H9 (cell line): ENCODE measurements around the gene DNAH1. TPM values are rescaled to one million over a fixed set of nuclear protein-coding genes. Genes with fewer than 3 reads are reported as not detected.

Experiments
- DNase-seq: peaks from one replicate; pipeline ENCODE4 v3.0.0-alpha.2; 2017
- H2AFZ ChIP-seq: one replicate; pipeline ENCODE4 v1.6.1; 2013; ENCODE audit warnings: mild to moderate bottlenecking, low read length, control low read depth, moderate library complexity
- H2AK5ac ChIP-seq: 2 replicates; pipeline ENCODE4 v1.6.1; 2013; ENCODE audit warnings: low read length, control low read depth, mixed read lengths; ENCODE audit not compliant: insufficient read length
- H2BK120ac ChIP-seq: one replicate; pipeline ENCODE4 v1.6.1; 2013; ENCODE audit warnings: low read depth, mild to moderate bottlenecking, low read length, control low read depth, inconsistent platforms; ENCODE audit not compliant: poor library complexity, severe bottlenecking
- H2BK12ac ChIP-seq: 2 replicates; pipeline ENCODE4 v1.6.1; 2013; ENCODE audit warnings: low read length, control low read depth, mixed read lengths, low read depth; ENCODE audit not compliant: insufficient read length
- H2BK15ac ChIP-seq: 2 replicates; pipeline ENCODE4 v1.6.1; 2013; ENCODE audit warnings: low read depth, low read length, control low read depth
- H2BK20ac ChIP-seq: one replicate; pipeline ENCODE4 v1.6.1; 2013; ENCODE audit warnings: low read depth, mild to moderate bottlenecking, low read length, control low read depth, inconsistent platforms; ENCODE audit not compliant: poor library complexity, severe bottlenecking
- H2BK5ac ChIP-seq: 2 replicates; pipeline ENCODE4 v1.6.1; 2013; ENCODE audit warnings: low read length, control low read depth, mixed read lengths; ENCODE audit not compliant: insufficient read length
- H3K14ac ChIP-seq: 2 replicates; pipeline ENCODE4 v1.6.1; 2013; ENCODE audit warnings: low read length, control low read depth; ENCODE audit not compliant: insufficient read depth
- H3K18ac ChIP-seq: 2 replicates; pipeline ENCODE4 v1.6.1; 2013; ENCODE audit warnings: low read depth, mild to moderate bottlenecking, mixed read lengths, low read length, control low read depth; ENCODE audit not compliant: insufficient read length
- H3K23ac ChIP-seq: 2 replicates; pipeline ENCODE4 v1.6.1; 2013; ENCODE audit warnings: low read length, control low read depth, mixed read lengths, low read depth; ENCODE audit not compliant: insufficient read length
- H3K23me2 ChIP-seq: 2 replicates; pipeline ENCODE4 v1.6.1; 2013; ENCODE audit warnings: low read depth, mild to moderate bottlenecking, mixed read lengths, low read length, control low read depth; ENCODE audit not compliant: insufficient read length, poor library complexity, severe bottlenecking
- H3K27ac ChIP-seq: 2 replicates; pipeline ENCODE4 v1.5.1; 2013; ENCODE audit warnings: low read length, control low read depth, mixed read lengths, low read depth; ENCODE audit not compliant: insufficient read length
- H3K27me3 ChIP-seq: 2 replicates; pipeline ENCODE4 v1.6.1; 2013; ENCODE audit warnings: low read length, control low read depth, inconsistent platforms; ENCODE audit not compliant: insufficient read depth
- H3K4ac ChIP-seq: 2 replicates; pipeline ENCODE4 v1.6.1; 2013; ENCODE audit warnings: low read depth, mild to moderate bottlenecking, control low read depth, inconsistent platforms, low read length, moderate library complexity
- H3K4me1 ChIP-seq: 2 replicates; pipeline ENCODE4 v1.6.1; 2013; ENCODE audit warnings: low read length, control low read depth, inconsistent platforms; ENCODE audit not compliant: insufficient read depth
- H3K4me2 ChIP-seq: 2 replicates; pipeline ENCODE4 v1.6.1; 2013; ENCODE audit warnings: low read length, control low read depth, mixed read lengths; ENCODE audit not compliant: insufficient read length, insufficient read depth
- H3K56ac ChIP-seq: 2 replicates; pipeline ENCODE4 v1.6.1; 2013; ENCODE audit warnings: low read depth, mild to moderate bottlenecking, mixed read lengths, low read length, control low read depth; ENCODE audit not compliant: insufficient read length
- H3K79me1 ChIP-seq: 2 replicates; pipeline ENCODE4 v1.6.1; 2013; ENCODE audit warnings: low read depth, mild to moderate bottlenecking, moderate library complexity, low read length, control low read depth, inconsistent platforms; ENCODE audit not compliant: insufficient read depth, poor library complexity, severe bottlenecking
- H3K79me2 ChIP-seq: 2 replicates; pipeline ENCODE4 v1.6.1; 2013; ENCODE audit warnings: low read length, control low read depth, inconsistent platforms; ENCODE audit not compliant: insufficient read depth
- H3K9ac ChIP-seq: 2 replicates; pipeline ENCODE4 v1.6.1; 2013; ENCODE audit warnings: low read length, control low read depth, mixed read lengths; ENCODE audit not compliant: insufficient read length; ENCODE audit errors: extremely low read depth
- H3K9me3 ChIP-seq: one replicate; pipeline ENCODE4 v1.6.1; 2013; ENCODE audit warnings: low read depth, low read length, inconsistent platforms; ENCODE audit not compliant: control insufficient read depth
- H3T11ph ChIP-seq: one replicate; pipeline ENCODE4 v1.6.1; 2013; ENCODE audit warnings: mild to moderate bottlenecking, low read length, control low read depth, inconsistent platforms
- H4K20me1 ChIP-seq: one replicate; pipeline ENCODE4 v1.6.1; 2013; ENCODE audit not compliant: control insufficient read depth, insufficient read length, insufficient read depth
- H4K5ac ChIP-seq: 2 replicates; pipeline ENCODE4 v1.6.1; 2013; ENCODE audit warnings: low read depth, mild to moderate bottlenecking, mixed read lengths, low read length, control low read depth; ENCODE audit not compliant: insufficient read length
- H4K8ac ChIP-seq: replicated peaks from 2 replicates; pipeline ENCODE4 v1.6.1; 2013; ENCODE audit warnings: low read length, control low read depth, mixed read lengths, low read depth; ENCODE audit not compliant: insufficient read length
- H4K91ac ChIP-seq: 2 replicates; pipeline ENCODE4 v1.6.1; 2013; ENCODE audit warnings: low read depth, mild to moderate bottlenecking, moderate library complexity, mixed read lengths, low read length, control low read depth; ENCODE audit not compliant: insufficient read length
- H3K27ac Mint-ChIP-seq, 3 experiments: 2 replicates in 2 of 3; 3 replicates in 1 of 3; pipeline ENCODE4 v1.8.0; 2020 to 2021; ENCODE audit warnings: mixed read lengths in 3 of 3, mild to moderate bottlenecking in 1 of 3, moderate library complexity in 1 of 3
- H3K27me3 Mint-ChIP-seq: 2 replicates; pipeline ENCODE4 v1.8.0; 2021; ENCODE audit warnings: low read depth, mild to moderate bottlenecking, moderate library complexity, mixed read lengths
- H3K36me3 Mint-ChIP-seq, 3 experiments: 2 replicates in 2 of 3; 3 replicates in 1 of 3; pipeline ENCODE4 v1.8.0; 2020 to 2021; ENCODE audit warnings: low read depth in 3 of 3, mixed read lengths in 3 of 3; ENCODE audit not compliant: insufficient read depth in 1 of 3
- H3K4me1 Mint-ChIP-seq, 2 experiments: 2 replicates each; pipeline ENCODE4 v1.8.0; 2020; ENCODE audit warnings: mixed read lengths in 2 of 2
- H3K4me3 Mint-ChIP-seq, 2 experiments: 2 replicates in 1 of 2; 3 replicates in 1 of 2; pipeline ENCODE4 v1.8.0; 2020 to 2021; ENCODE audit warnings: mild to moderate bottlenecking in 2 of 2, mixed read lengths in 2 of 2, moderate library complexity in 1 of 2
- H3K9me3 Mint-ChIP-seq, 2 experiments: 2 replicates in 1 of 2; 3 replicates in 1 of 2; pipeline ENCODE4 v1.8.0; 2020; ENCODE audit warnings: mild to moderate bottlenecking in 2 of 2, mixed read lengths in 2 of 2, moderate library complexity in 1 of 2
- CTCF ChIP-seq: fragments of 200-600 bp; sonication (generic); conservative IDR thresholded peaks from 3 replicates; pipeline ENCODE4 v1.8.0; 2021; ENCODE audit warnings: antibody characterized with exemption, mild to moderate bottlenecking
- WGBS: extraction: QIAGEN DNeasy Blood & Tissue Kit; methylation state at CpG from one replicate; pipeline ENCODE4 v1.1.7; 2013; ENCODE audit warnings: missing lambda C conversion rate, low lambda C conversion rate, mixed read lengths; ENCODE audit not compliant: insufficient read length; ENCODE audit errors: extremely low coverage; 5-methylcytosine and 5-hydroxymethylcytosine counted together
- total RNA-seq: library from RNA; stranded (reverse); gene quantifications from 2 replicates; pipeline ENCODE4 v1.2.1, GENCODE V29; 2021

Gene DNAH1
- total RNA-seq, 1 experiment from 2014 or later = 2.0 TPM

- no peaks in the 10 kb centered on the region for H3K79me2 ChIP-seq
- H3K27ac Mint-ChIP-seq = peak overlapping the region in 2 of 3 experiments; percentile 22 to 32; a peak in 4 of 7 replicates
- H3K27me3 ChIP-seq = no peaks in the 10 kb centered on the region
- no peak overlapping the region; a peak in 1 of 5 replicates for H3K4me3 Mint-ChIP-seq
- H3K9me3 Mint-ChIP-seq = no peaks in the 10 kb centered on the region
- H3K23ac ChIP-seq = no peak overlapping the region
- no peaks in the 10 kb centered on the region for H3K4me1 ChIP-seq
- H4K20me1 ChIP-seq = no peaks in the 10 kb centered on the region
- H2AK5ac ChIP-seq = no peak overlapping the region
- H2BK120ac ChIP-seq = no peak overlapping the region
- no peak overlapping the region for H3T11ph ChIP-seq
- H3K4me1 Mint-ChIP-seq = peaks cover 14 to 30% of the 10 kb centered on the region in 2 experiments
- no peak overlapping the region for H3K18ac ChIP-seq
- no peak overlapping the region for H3K4me2 ChIP-seq
- H3K4ac ChIP-seq = no peak overlapping the region
- no peak overlapping the region for H2BK15ac ChIP-seq
- no peak overlapping the region for H3K9ac ChIP-seq
- WGBS = no CpG with 5 or more reads among the region's 10 CpGs
- no peak overlapping the region for H2AFZ ChIP-seq
- no peak overlapping the region for H4K5ac ChIP-seq
- peaks cover 2% of the 10 kb centered on the region; the same call in 1 of the 2 replicates for H3K27me3 Mint-ChIP-seq
- no peak overlapping the region for H2BK20ac ChIP-seq
- no peak for TF ChIP-seq CTCF
- no peak overlapping the region for H3K14ac ChIP-seq
- H2BK12ac ChIP-seq = no peak overlapping the region
- no peak overlapping the region for H4K91ac ChIP-seq
- no peaks in the 10 kb centered on the region for H3K36me3 Mint-ChIP-seq
- H2BK5ac ChIP-seq = no peak overlapping the region
- H3K9me3 ChIP-seq = no peaks in the 10 kb centered on the region
- no peaks in the 10 kb centered on the region for H3K79me1 ChIP-seq
- DNase-seq = no peak
- no peak overlapping the region for H3K27ac ChIP-seq
- no peaks in the 10 kb centered on the region for H3K23me2 ChIP-seq
- no peak overlapping the region for H4K8ac ChIP-seq
- H3K56ac ChIP-seq = no peak overlapping the region
Observed at GRCh38 chr3:52431459-52432223, 115.5 kb downstream of the DNAH1 start.
